GM21528 (cell line): ENCODE measurements around the gene PCBP1.
"Not testable (repeated sequence)": the region's sequence is repeated elsewhere in the genome, so short reads cannot be mapped to it uniquely, and the experiment has no call there.

Experiments
- ATAC-seq: cut with Tn5 transposase; IDR thresholded peaks from one replicate; pipeline ENCODE4 v1.9.1; 2021; ENCODE audit warnings: mild to moderate bottlenecking, moderate library complexity; ENCODE audit not compliant: unreplicated experiment, low FRiP score

PCBP1 gene

GRCh38 chr2:70086838-70087701 lies at the start of gene PCBP1:
PCBP1 (plus strand) TSS chr2:70087477; CDS start chr2:70087744, 267 bp downstream.
- peak; percentile 29 for ATAC-seq

- ATAC-seq, result no peak
Measured at GRCh38 chr2:70039366-70039765, 47.9 kb upstream of the PCBP1 start.

- ATAC-seq, result no peak
Measured at GRCh38 chr2:70041663-70042062, 45.6 kb upstream of the PCBP1 start.

GRCh38 chr2:70042246-70042645 lies 45.0 kb upstream of the PCBP1 start:
- ATAC-seq, result no peak

GRCh38 chr2:70043252-70043875 lies 43.9 kb upstream of the PCBP1 start:
- ATAC-seq, result no peak

GRCh38 chr2:70044290-70045040 lies 42.8 kb upstream of the PCBP1 start:
- ATAC-seq, result no peak

- ATAC-seq, result no peak
Measured at GRCh38 chr2:70045405-70045804, 41.9 kb upstream of the PCBP1 start.

- no peak for ATAC-seq
Measured at GRCh38 chr2:70045932-70046331, 41.3 kb upstream of the PCBP1 start.

- no peak for ATAC-seq
Measured at GRCh38 chr2:70046534-70046933, 40.7 kb upstream of the PCBP1 start.

- no peak for ATAC-seq
Measured at GRCh38 chr2:70047451-70047850, 39.8 kb upstream of the PCBP1 start.

GRCh38 chr2:70049255-70049654 lies 38.0 kb upstream of the PCBP1 start:
- no peak for ATAC-seq

- ATAC-seq, result no peak
Measured at GRCh38 chr2:70050631-70051425, 36.4 kb upstream of the PCBP1 start.

GRCh38 chr2:70055259-70055658 lies 32.0 kb upstream of the PCBP1 start:
- ATAC-seq, result not testable (repeated sequence)

- no peak for ATAC-seq
Measured at GRCh38 chr2:70061317-70061716, 26.0 kb upstream of the PCBP1 start.

- no peak for ATAC-seq
Measured at GRCh38 chr2:70062270-70062669, 25.0 kb upstream of the PCBP1 start.

- ATAC-seq, result no peak
Measured at GRCh38 chr2:70068119-70068518, 19.2 kb upstream of the PCBP1 start.

- peak; percentile 65 for ATAC-seq
Measured at GRCh38 chr2:70069049-70069448, 18.2 kb upstream of the PCBP1 start.

- peak; percentile 62 for ATAC-seq
Measured at GRCh38 chr2:70070542-70071268, 16.6 kb upstream of the PCBP1 start.

GRCh38 chr2:70073493-70073892 lies 13.8 kb upstream of the PCBP1 start:
- no peak for ATAC-seq

- no peak for ATAC-seq
Measured at GRCh38 chr2:70078384-70078783, 8.9 kb upstream of the PCBP1 start.
